SK-N-SH treated with all-trans-retinoic acid at 6 μM for 48 hours (cell line): ENCODE results near the gene IGF2BP1.
A peak's percentile ranks its signal among the peaks of the same experiment; 100 is the strongest.

Experiments used
- ATAC-seq: fragments of 200-7000 bp; cut with Tn5 transposase; 3 replicates; pipeline ENCODE4 v1.9.1; 2020; ENCODE audit warnings: mild to moderate bottlenecking, moderate library complexity
- ARNTL ChIP-seq: fragments of 450-650 bp; formaldehyde crosslinking; IDR thresholded peaks from 2 replicates; pipeline ENCODE4 v1.5.0; 2020; ENCODE audit warnings: low read depth, mild to moderate bottlenecking, moderate library complexity, borderline replicate concordance
- BACH2 ChIP-seq: fragments of 250-450 bp; sonication (Bioruptor Pico); IDR thresholded peaks from 2 replicates; pipeline ENCODE4 v1.9.0; 2021; ENCODE audit warnings: mild to moderate bottlenecking, borderline replicate concordance
- CSDC2 ChIP-seq: fragments of 250-450 bp; sonication (Bioruptor Pico); IDR thresholded peaks from 2 replicates; pipeline ENCODE4 v1.5.0; 2020; ENCODE audit warnings: mild to moderate bottlenecking, moderate library complexity
- ESRRG ChIP-seq: fragments of 250-450 bp; sonication (Bioruptor Pico); IDR thresholded peaks from 2 replicates; pipeline ENCODE4 v1.6.1; 2021; ENCODE audit warnings: mild to moderate bottlenecking
- GLIS3 ChIP-seq: fragments of 250-450 bp; sonication (Bioruptor Pico); IDR thresholded peaks from 2 replicates; pipeline ENCODE4 v1.5.0; 2020; ENCODE audit warnings: mild to moderate bottlenecking, moderate library complexity
- ISL1 ChIP-seq: fragments of 250-450 bp; sonication (Bioruptor Pico); IDR thresholded peaks from 2 replicates; pipeline ENCODE4 v2.1.2; 2022; ENCODE audit warnings: mild to moderate bottlenecking, moderate library complexity
- OSR1 ChIP-seq: fragments of 250-450 bp; sonication (Bioruptor Pico); IDR thresholded peaks from 2 replicates; pipeline ENCODE4 v1.8.0; 2022; ENCODE audit warnings: moderate library complexity, mild to moderate bottlenecking, inconsistent platforms
- POU6F1 ChIP-seq: fragments of 250-450 bp; sonication (Bioruptor Pico); IDR thresholded peaks from 2 replicates; pipeline ENCODE4 v1.8.0; 2021; ENCODE audit warnings: low read depth, mild to moderate bottlenecking, moderate library complexity, borderline replicate concordance
- PPARA ChIP-seq: fragments of 250-450 bp; sonication (Bioruptor Pico); IDR thresholded peaks from 2 replicates; pipeline ENCODE4 v1.5.0; 2020; ENCODE audit warnings: mild to moderate bottlenecking, borderline replicate concordance
- RARB ChIP-seq: fragments of 250-450 bp; sonication (Bioruptor Pico); IDR thresholded peaks from 2 replicates; pipeline ENCODE4 v1.8.0; 2021; ENCODE audit warnings: mild to moderate bottlenecking, moderate library complexity
- SNAI2 ChIP-seq: fragments of 250-450 bp; sonication (Bioruptor Pico); IDR thresholded peaks from 2 replicates; pipeline ENCODE4 v1.5.0; 2020; ENCODE audit warnings: mild to moderate bottlenecking, moderate library complexity
- TCF4 ChIP-seq: fragments of 250-450 bp; sonication (Bioruptor Pico); IDR thresholded peaks from 2 replicates; pipeline ENCODE4 v1.8.0; 2021; ENCODE audit warnings: mild to moderate bottlenecking, moderate library complexity, borderline replicate concordance
- TOX ChIP-seq: fragments of 250-450 bp; sonication (Bioruptor Pico); IDR thresholded peaks from 2 replicates; pipeline ENCODE4 v1.8.0; 2021; ENCODE audit warnings: mild to moderate bottlenecking, moderate library complexity, borderline replicate concordance
- ZFP3 ChIP-seq: fragments of 250-450 bp; sonication (Bioruptor Pico); IDR thresholded peaks from 2 replicates; pipeline ENCODE4 v1.5.0; 2020; ENCODE audit warnings: mild to moderate bottlenecking, moderate library complexity
- ZFP30 ChIP-seq: fragments of 450-650 bp; formaldehyde crosslinking; IDR thresholded peaks from 2 replicates; pipeline ENCODE4 v1.5.0; 2022; ENCODE audit warnings: mild to moderate bottlenecking, moderate library complexity
- ZNF70 ChIP-seq: fragments of 450-650 bp; formaldehyde crosslinking; IDR thresholded peaks from 2 replicates; pipeline ENCODE4 v1.5.0; 2020; ENCODE audit warnings: mild to moderate bottlenecking, moderate library complexity
- ZNF8 ChIP-seq: fragments of 450-650 bp; formaldehyde crosslinking; IDR thresholded peaks from 2 replicates; pipeline ENCODE4 v1.5.0; 2020; ENCODE audit warnings: mild to moderate bottlenecking, moderate library complexity
- TF ChIP-seq, protein P1 (sequence below): fragments of 250-450 bp; sonication (Bioruptor Pico); IDR thresholded peaks from 2 replicates; pipeline ENCODE4 v1.5.1; 2021; ENCODE audit warnings: mild to moderate bottlenecking, moderate library complexity
- TF ChIP-seq, protein P2 (sequence below): fragments of 250-450 bp; sonication (Bioruptor Pico); IDR thresholded peaks from 2 replicates; pipeline ENCODE4 v1.8.0; 2020; ENCODE audit warnings: mild to moderate bottlenecking, moderate library complexity, borderline replicate concordance
- TF ChIP-seq, protein P3 (sequence below): fragments of 250-450 bp; sonication (Bioruptor Pico); IDR thresholded peaks from 2 replicates; pipeline ENCODE4 v1.5.0; 2020; ENCODE audit warnings: mild to moderate bottlenecking, moderate library complexity

The IGF2BP1 gene

DNA sequence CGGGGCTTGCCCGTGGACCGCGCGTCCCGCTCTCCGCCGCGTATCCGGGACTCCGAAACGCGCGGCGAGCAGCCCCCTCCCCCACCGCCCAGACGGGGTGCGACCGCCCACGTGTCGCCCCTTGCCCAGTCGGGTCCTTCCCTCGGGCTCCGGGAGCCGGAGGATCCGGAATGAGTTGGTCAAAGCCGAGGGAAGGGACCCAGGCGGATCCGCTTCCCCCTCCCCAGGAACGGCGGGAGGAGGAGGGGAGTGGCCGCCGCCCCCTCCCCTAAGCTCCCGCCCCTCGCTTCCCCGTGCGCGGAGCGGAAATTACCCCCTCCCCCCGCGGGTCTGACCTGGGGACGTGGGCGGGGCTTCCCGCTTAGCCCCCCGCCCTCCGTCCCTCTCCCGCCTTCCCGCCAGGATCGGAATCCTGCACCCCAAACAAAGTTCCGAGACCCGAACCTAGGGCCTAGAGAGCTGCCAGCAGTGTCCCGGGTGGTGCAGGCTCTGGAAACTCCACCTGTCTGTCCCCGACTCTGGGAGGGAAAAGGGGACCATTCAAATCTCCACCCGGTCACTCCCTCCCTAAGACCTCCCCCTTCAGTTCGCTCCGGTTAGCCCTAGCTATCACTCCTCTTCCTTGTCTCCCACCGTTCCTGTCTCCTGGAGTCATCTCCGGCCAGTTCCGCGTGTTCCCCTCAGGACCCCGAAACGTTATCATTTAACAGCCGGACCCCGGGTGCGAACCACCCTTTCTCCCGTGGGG, 1.0 kb upstream of the IGF2BP1 start:
- peak; percentile 58 for ATAC-seq
- TF ChIP-seq ARNTL (CRISPR knock-in tag) (no peak), PPARA (CRISPR knock-in tag) (no peak), ISL1 (CRISPR knock-in tag) (no peak), ZNF8 (CRISPR knock-in tag) (no peak), ZFP30 (CRISPR knock-in tag) (no peak), TCF4 (CRISPR knock-in tag) (no peak), BACH2 (no peak)

GRCh38 chr17:48996722-48997102, 473 bp upstream of the IGF2BP1 start:
- no peak for ATAC-seq
- TF ChIP-seq GLIS3 (no peak), TCF4 (CRISPR knock-in tag) (no peak), CSDC2 (CRISPR knock-in tag) (no peak), ARNTL (CRISPR knock-in tag) (no peak), BACH2 (no peak), ZFP3 (CRISPR knock-in tag) (no peak), POU6F1 (CRISPR knock-in tag) (no peak), ESRRG (no peak), OSR1 (CRISPR knock-in tag) (no peak)
- TF ChIP-seq, protein P1, sequence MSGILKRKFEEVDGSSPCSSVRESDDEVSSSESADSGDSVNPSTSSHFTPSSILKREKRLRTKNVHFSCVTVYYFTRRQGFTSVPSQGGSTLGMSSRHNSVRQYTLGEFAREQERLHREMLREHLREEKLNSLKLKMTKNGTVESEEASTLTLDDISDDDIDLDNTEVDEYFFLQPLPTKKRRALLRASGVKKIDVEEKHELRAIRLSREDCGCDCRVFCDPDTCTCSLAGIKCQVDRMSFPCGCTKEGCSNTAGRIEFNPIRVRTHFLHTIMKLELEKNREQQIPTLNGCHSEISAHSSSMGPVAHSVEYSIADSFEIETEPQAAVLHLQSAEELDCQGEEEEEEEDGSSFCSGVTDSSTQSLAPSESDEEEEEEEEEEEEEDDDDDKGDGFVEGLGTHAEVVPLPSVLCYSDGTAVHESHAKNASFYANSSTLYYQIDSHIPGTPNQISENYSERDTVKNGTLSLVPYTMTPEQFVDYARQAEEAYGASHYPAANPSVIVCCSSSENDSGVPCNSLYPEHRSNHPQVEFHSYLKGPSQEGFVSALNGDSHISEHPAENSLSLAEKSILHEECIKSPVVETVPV: no peak
- TF ChIP-seq, protein P2, sequence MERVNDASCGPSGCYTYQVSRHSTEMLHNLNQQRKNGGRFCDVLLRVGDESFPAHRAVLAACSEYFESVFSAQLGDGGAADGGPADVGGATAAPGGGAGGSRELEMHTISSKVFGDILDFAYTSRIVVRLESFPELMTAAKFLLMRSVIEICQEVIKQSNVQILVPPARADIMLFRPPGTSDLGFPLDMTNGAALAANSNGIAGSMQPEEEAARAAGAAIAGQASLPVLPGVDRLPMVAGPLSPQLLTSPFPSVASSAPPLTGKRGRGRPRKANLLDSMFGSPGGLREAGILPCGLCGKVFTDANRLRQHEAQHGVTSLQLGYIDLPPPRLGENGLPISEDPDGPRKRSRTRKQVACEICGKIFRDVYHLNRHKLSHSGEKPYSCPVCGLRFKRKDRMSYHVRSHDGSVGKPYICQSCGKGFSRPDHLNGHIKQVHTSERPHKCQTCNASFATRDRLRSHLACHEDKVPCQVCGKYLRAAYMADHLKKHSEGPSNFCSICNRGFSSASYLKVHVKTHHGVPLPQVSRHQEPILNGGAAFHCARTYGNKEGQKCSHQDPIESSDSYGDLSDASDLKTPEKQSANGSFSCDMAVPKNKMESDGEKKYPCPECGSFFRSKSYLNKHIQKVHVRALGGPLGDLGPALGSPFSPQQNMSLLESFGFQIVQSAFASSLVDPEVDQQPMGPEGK (CRISPR knock-in tag): no peak

DNA sequence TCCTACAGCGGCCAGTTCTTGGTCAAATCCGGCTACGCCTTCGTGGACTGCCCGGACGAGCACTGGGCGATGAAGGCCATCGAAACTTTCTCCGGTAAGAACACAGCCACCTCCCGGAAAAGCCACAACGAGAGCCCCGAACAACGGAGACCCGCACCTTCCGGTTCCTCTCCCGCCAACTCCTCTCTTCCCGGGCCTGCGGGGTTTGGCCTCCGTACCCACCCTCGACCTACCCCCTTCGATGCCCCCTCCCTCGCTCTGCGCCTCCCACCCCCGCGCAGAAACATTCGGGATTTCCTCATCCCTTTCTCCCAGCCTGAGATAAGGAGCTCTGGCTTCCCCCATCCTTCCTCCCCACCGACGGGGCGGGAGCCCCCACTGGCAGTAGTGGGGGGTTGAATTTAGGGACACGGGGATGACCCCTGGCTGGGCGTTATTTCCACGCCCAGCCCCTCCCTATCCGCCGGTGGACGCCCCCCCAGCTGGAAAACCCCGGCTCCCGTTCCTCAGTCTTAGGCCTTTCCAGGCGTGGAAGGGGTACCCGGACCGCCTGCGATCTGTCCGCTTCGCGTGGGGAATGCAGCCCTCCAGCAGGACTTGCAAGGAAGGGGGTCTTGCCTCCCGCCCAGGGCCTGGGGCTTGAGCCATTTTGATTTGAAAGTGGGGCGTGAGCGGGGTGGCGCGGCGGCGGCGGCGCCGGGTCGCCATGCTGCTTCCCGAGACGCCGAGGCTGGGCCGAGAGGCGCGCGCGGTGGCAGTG, 822 bp downstream of the IGF2BP1 start:
- TF ChIP-seq, protein P1: no peak
- TF ChIP-seq CSDC2 (CRISPR knock-in tag): no peak
- TF ChIP-seq PPARA (CRISPR knock-in tag): no peak
- TF ChIP-seq, protein P2 (CRISPR knock-in tag): no peak
- no peak for TF ChIP-seq ZNF70 (CRISPR knock-in tag)
- no peak for TF ChIP-seq ISL1 (CRISPR knock-in tag)
- TF ChIP-seq OSR1 (CRISPR knock-in tag): no peak
- TF ChIP-seq TCF4 (CRISPR knock-in tag): no peak
- TF ChIP-seq RARB: no peak
- TF ChIP-seq ESRRG: no peak
- TF ChIP-seq GLIS3: no peak
- TF ChIP-seq TOX (CRISPR knock-in tag): no peak
- no peak for TF ChIP-seq SNAI2 (CRISPR knock-in tag)
- TF ChIP-seq, protein P3, sequence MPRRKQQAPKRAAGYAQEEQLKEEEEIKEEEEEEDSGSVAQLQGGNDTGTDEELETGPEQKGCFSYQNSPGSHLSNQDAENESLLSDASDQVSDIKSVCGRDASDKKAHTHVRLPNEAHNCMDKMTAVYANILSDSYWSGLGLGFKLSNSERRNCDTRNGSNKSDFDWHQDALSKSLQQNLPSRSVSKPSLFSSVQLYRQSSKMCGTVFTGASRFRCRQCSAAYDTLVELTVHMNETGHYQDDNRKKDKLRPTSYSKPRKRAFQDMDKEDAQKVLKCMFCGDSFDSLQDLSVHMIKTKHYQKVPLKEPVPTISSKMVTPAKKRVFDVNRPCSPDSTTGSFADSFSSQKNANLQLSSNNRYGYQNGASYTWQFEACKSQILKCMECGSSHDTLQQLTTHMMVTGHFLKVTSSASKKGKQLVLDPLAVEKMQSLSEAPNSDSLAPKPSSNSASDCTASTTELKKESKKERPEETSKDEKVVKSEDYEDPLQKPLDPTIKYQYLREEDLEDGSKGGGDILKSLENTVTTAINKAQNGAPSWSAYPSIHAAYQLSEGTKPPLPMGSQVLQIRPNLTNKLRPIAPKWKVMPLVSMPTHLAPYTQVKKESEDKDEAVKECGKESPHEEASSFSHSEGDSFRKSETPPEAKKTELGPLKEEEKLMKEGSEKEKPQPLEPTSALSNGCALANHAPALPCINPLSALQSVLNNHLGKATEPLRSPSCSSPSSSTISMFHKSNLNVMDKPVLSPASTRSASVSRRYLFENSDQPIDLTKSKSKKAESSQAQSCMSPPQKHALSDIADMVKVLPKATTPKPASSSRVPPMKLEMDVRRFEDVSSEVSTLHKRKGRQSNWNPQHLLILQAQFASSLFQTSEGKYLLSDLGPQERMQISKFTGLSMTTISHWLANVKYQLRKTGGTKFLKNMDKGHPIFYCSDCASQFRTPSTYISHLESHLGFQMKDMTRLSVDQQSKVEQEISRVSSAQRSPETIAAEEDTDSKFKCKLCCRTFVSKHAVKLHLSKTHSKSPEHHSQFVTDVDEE: no peak
- no peak for TF ChIP-seq POU6F1 (CRISPR knock-in tag)
- no peak for TF ChIP-seq ARNTL (CRISPR knock-in tag)
- no peak for TF ChIP-seq ZNF8 (CRISPR knock-in tag)
- ATAC-seq: peak; percentile 51
